DOHH2 (cell line): Measurements from ENCODE around the gene EPB41L2.

Experiments used
- H3F3A ChIP-seq: fragments of 200-600 bp; sonication (generic), shearing (Covaris generic); 2 replicates; pipeline ENCODE4 v1.6.0; 2016; ENCODE audit warnings: antibody characterized with exemption, mild to moderate bottlenecking; ENCODE audit not compliant: control insufficient read depth, insufficient read depth
- H3K27ac ChIP-seq: fragments of 200-600 bp; sonication (generic); 2 replicates; pipeline ENCODE4 v1.5.1; 2014; ENCODE audit warnings: low read depth, mild to moderate bottlenecking, low read length, moderate library complexity
- H3K27me3 ChIP-seq: fragments of 200-600 bp; sonication (generic); 2 replicates; pipeline ENCODE4 v1.6.1; 2014; ENCODE audit warnings: mild to moderate bottlenecking, low read length, mixed read lengths; ENCODE audit not compliant: control insufficient read depth
- H3K36me3 ChIP-seq: fragments of 200-600 bp; sonication (generic); 2 replicates; pipeline ENCODE4 v1.6.1; 2014; ENCODE audit warnings: mild to moderate bottlenecking, low read length, moderate library complexity, mixed read lengths; ENCODE audit not compliant: control insufficient read depth
- H3K4me1 ChIP-seq: fragments of 200-600 bp; sonication (generic); 2 replicates; pipeline ENCODE4 v1.6.1; 2014; ENCODE audit warnings: mild to moderate bottlenecking, low read length, mixed read lengths; ENCODE audit not compliant: control insufficient read depth
- H3K4me2 ChIP-seq: fragments of 200-600 bp; sonication (generic); 2 replicates; pipeline ENCODE4 v1.6.0; 2014; ENCODE audit warnings: mild to moderate bottlenecking, low read length, moderate library complexity
- H3K4me3 ChIP-seq: fragments of 200-600 bp; sonication (generic); 2 replicates; pipeline ENCODE4 v1.5.1; 2014; ENCODE audit warnings: mild to moderate bottlenecking, low read length, mixed read lengths
- H3K79me2 ChIP-seq: fragments of 200-600 bp; sonication (generic); 2 replicates; pipeline ENCODE4 v1.6.1; 2014; ENCODE audit warnings: mild to moderate bottlenecking, low read length, mixed read lengths; ENCODE audit not compliant: control insufficient read depth
- H3K9me2 ChIP-seq: fragments of 200-600 bp; sonication (generic); replicated peaks from 2 replicates; pipeline ENCODE4 v1.6.1; 2014; ENCODE audit warnings: mild to moderate bottlenecking, low read length, mixed read lengths; ENCODE audit not compliant: control insufficient read depth
- H3K9me3 ChIP-seq: fragments of 200-600 bp; sonication (generic); 2 replicates; pipeline ENCODE4 v1.6.1; 2014; ENCODE audit warnings: antibody characterized with exemption, low read length, mixed read lengths; ENCODE audit not compliant: control insufficient read depth, insufficient read depth
- H4K20me1 ChIP-seq: fragments of 200-600 bp; sonication (generic); 2 replicates; pipeline ENCODE4 v1.6.0; 2014; ENCODE audit warnings: low read depth, mild to moderate bottlenecking, antibody characterized with exemption, low read length, moderate library complexity; ENCODE audit not compliant: control insufficient read depth, insufficient read depth
- CTCF ChIP-seq: fragments of 200-600 bp; sonication (generic); IDR thresholded peaks from one replicate; pipeline ENCODE4 v1.5.1; 2014; ENCODE audit warnings: antibody characterized with exemption, mild to moderate bottlenecking, low read depth, low read length; ENCODE audit not compliant: poor library complexity, severe bottlenecking
- EZH2phosphoT487 ChIP-seq: fragments of 200-600 bp; sonication (generic); IDR thresholded peaks from 2 replicates; pipeline ENCODE4 v1.6.1; 2017; ENCODE audit warnings: borderline replicate concordance, mild to moderate bottlenecking, antibody characterized with exemption, low read length, moderate library complexity, mixed read lengths

Gene EPB41L2

GRCh38 chr6:130908188-130908587, 154.9 kb downstream of the EPB41L2 start:
- Histone ChIP-seq H3K4me2 (no peak overlapping the region), H3K9me2 (no peaks in the 10 kb centered on the region), H3K79me2 (0 out of 2 replicates have a peak, but pooled peaks cover 8% of the 10 kb centered on the region)

GRCh38 chr6:130907687-130908086, 155.4 kb downstream of the EPB41L2 start:
- peaks cover 2% of the 10 kb centered on the region; the same call in 1 of the 2 replicates for H3K36me3 ChIP-seq
- H3K4me2 ChIP-seq = no peak overlapping the region
- H3K79me2 ChIP-seq = 0 out of 2 replicates have a peak, but pooled peaks cover 8% of the 10 kb centered on the region
- H3K4me3 ChIP-seq = no peak overlapping the region
- H3K27ac ChIP-seq = no peak overlapping the region
- no peaks in the 10 kb centered on the region for H4K20me1 ChIP-seq
- H3F3A ChIP-seq = no peaks in the 10 kb centered on the region
- no peaks in the 10 kb centered on the region for H3K9me2 ChIP-seq
- no peaks in the 10 kb centered on the region for H3K27me3 ChIP-seq
- H3K9me3 ChIP-seq = no peaks in the 10 kb centered on the region
- H3K4me1 ChIP-seq = peaks cover 4% of the 10 kb centered on the region; the same call in 1 of the 2 replicates
- TF ChIP-seq CTCF = no peak
- no peak for TF ChIP-seq EZH2phosphoT487

More at GRCh38 chr6:130908188-130908587, 154.9 kb downstream of the EPB41L2 start:
- Histone ChIP-seq H3K36me3 (peaks cover 2% of the 10 kb centered on the region; the same call in 1 of the 2 replicates), H4K20me1 (no peaks in the 10 kb centered on the region), H3K4me1 (peaks cover 4% of the 10 kb centered on the region; the same call in 1 of the 2 replicates), H3K4me3 (no peak overlapping the region), H3K9me3 (no peaks in the 10 kb centered on the region), H3F3A (no peaks in the 10 kb centered on the region), H3K27ac (no peak overlapping the region), H3K27me3 (no peaks in the 10 kb centered on the region)
- no peak for TF ChIP-seq EZH2phosphoT487
- no peak for TF ChIP-seq CTCF

- H3K4me1 ChIP-seq = peaks cover 4% of the 10 kb centered on the region; the same call in 1 of the 2 replicates
- peaks cover 2% of the 10 kb centered on the region; the same call in 1 of the 2 replicates for H3K36me3 ChIP-seq
- H3K4me3 ChIP-seq = no peak overlapping the region
- no peaks in the 10 kb centered on the region for H3K9me3 ChIP-seq
- H3K79me2 ChIP-seq = no peaks in the 10 kb centered on the region
- H3K27me3 ChIP-seq = no peaks in the 10 kb centered on the region
- no peak overlapping the region for H3K4me2 ChIP-seq
- no peaks in the 10 kb centered on the region for H3K9me2 ChIP-seq
- no peaks in the 10 kb centered on the region for H4K20me1 ChIP-seq
- H3F3A ChIP-seq = no peaks in the 10 kb centered on the region
- H3K27ac ChIP-seq = no peak overlapping the region
- no peak for TF ChIP-seq CTCF
- no peak for TF ChIP-seq EZH2phosphoT487
Observed at GRCh38 chr6:130906736-130907381, 156.2 kb downstream of the EPB41L2 start.
